AG04450 (cell line): Measurements from ENCODE around the gene CHST3. TPM values are rescaled to one million over a fixed set of nuclear protein-coding genes. Genes with fewer than 3 reads are reported as not detected.

Experiments
- CTCF ChIA-PET: fragments of 300-600, 350-600 bp; formaldehyde crosslinking; extraction: SDS; loops from one replicate; lab custom pipeline; 2022; ENCODE audit warnings: antibody characterized with exemption, inconsistent platforms; lab: Charles Lee
- POLR2A ChIA-PET: fragments of 350-600 bp; formaldehyde crosslinking; extraction: SDS; loops from one replicate; lab custom pipeline; 2021; ENCODE audit warnings: antibody characterized with exemption, inconsistent platforms; lab: Yijun Ruan, JAX
- DNase-seq: peaks from one replicate; pipeline ENCODE4 v3.0.0-alpha.2; 2011; ENCODE audit warnings: low read depth, low spot score
- H3K27ac ChIP-seq: one replicate; pipeline ENCODE4 v1.5.1; 2012; ENCODE audit warnings: low read depth, low read length, control low read depth
- H3K27me3 ChIP-seq: one replicate; pipeline ENCODE4 v1.6.0; 2012; ENCODE audit warnings: low read length; ENCODE audit not compliant: control insufficient read depth, insufficient read depth
- H3K4me3 ChIP-seq: 2 replicates; pipeline ENCODE4 v1.5.1; 2011; ENCODE audit warnings: mild to moderate bottlenecking, low read depth, low read length, control low read depth
- H3K9me3 ChIP-seq: 2 replicates; pipeline ENCODE4 v1.5.1; 2012; ENCODE audit warnings: low read length; ENCODE audit not compliant: control insufficient read depth, insufficient read depth
- CTCF ChIP-seq: IDR thresholded peaks from 2 replicates; pipeline ENCODE4 v1.5.1; 2011; ENCODE audit warnings: low read depth, low read length, control low read depth, inconsistent platforms
- polyA plus RNA-seq: library from polyadenylated mRNA; depleted of rRNA; stranded (reverse); fragments of >200 nt; gene quantifications from 2 replicates; pipeline ENCODE4 v1.2.3, GENCODE V29; 2011

Gene CHST3
- polyA plus RNA-seq, 1 experiment: 4.6 TPM

DNA sequence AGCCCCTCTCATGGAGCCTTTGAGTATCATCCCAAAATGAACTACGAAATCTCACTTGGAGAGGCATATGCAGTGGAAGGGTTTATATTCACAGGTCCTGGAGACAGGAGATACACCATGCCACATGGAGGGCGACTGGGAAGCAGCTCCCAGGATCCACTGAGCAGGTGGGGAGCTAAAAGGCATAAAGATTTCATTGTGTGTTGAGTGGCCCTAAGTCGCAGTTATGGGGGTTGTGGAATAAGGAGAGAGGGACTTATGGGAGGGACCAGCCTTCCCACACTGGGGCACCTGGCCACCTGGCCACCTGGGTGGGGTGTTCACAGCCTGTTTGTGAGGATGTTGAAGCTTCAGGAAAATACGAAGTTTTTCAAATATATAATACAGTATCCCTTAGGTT lies 37.0 kb upstream of the CHST3 start:
- no peak for DNase-seq
- H3K27me3 ChIP-seq: peaks cover 6% of the 10 kb centered on the region
- ChIA-PET CTCF (interaction anchor here (1.8 kb wide), 1 partner anchor 31 kb away, joined by 7 read pairs; no protein-coding TSS in a partner anchor), POLR2A (no interaction called here)
- H3K9me3 ChIP-seq: no peaks in the 10 kb centered on the region
- no peak overlapping the region for H3K4me3 ChIP-seq
- no peak for TF ChIP-seq CTCF
- no peak overlapping the region for H3K27ac ChIP-seq

DNA sequence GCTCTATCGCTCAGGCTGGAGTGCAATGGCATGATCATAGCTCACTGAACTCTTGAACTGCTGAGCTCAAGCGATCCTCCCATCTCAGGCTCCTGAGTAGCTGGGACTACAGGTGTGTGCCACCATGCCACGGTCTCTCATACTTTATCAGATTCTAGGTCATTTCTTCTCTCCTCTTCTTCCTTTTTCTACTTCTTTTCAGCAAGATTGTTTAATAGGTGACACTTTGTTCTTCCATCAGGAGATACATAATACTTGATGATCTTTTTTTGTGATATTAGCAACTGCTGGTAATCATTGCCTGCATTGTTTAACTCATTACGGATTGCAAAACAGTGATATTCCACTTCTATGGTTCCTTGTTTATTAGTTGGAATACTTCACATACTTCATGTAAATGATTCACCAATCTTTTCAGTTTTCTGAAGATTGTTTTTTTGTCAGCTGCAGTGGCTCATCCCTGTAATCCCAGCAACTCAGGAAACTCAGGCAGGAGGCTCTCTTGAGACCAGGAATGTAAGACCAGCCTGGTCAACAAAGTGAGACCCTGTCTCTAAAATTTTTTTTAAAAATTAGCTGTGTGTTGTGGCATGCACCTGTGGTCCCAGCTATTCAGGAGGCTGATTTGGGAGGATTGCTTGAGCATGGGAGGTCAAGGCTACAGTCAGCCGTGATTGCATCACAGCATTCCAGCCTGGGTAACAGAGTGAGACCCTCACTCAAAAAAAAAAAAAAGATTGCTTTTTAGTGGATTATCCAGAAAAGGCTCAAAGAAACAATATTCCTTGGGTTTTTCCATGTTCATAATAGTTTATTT lies 36.2 kb upstream of the CHST3 start:
- H3K9me3 ChIP-seq: no peaks in the 10 kb centered on the region

DNA sequence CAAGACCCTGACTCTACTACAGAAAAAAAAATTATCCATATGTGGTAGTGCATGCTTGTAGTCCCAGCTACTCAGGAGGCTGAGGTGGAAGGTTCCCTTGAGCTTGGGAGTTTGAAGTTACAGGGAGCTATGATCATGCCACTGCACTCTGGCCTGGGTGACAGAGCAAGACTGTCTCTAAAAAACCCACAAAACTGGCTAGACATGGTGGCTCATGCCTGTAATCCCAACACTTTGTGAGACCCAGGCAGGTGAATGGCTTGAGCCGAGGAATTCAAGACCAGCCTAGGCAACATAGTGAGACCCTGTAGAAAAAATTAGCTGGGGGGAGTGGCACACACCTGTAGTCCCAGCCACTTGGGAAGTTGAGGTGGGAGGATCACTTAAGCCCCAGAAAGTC lies 32.9 kb upstream of the CHST3 start:
- Histone ChIP-seq H3K9me3 (no peaks in the 10 kb centered on the region; the same call in 1 of the 2 replicates), H3K4me3 (no peak overlapping the region), H3K27me3 (no peaks in the 10 kb centered on the region), H3K27ac (no peak overlapping the region)
- DNase-seq: no peak
- POLR2A ChIA-PET: no interaction called here
- CTCF ChIA-PET: interaction anchor here (2.4 kb wide), 1 partner anchor 117 kb away, joined by 8 read pairs; no protein-coding TSS in a partner anchor
- no peak for TF ChIP-seq CTCF

More for the DNA sequence above, 36.2 kb upstream of the CHST3 start:
- DNase-seq: peak; percentile 49
- TF ChIP-seq CTCF: no peak
- ChIA-PET POLR2A (no interaction called here), CTCF (interaction anchor here (1.8 kb wide), 1 partner anchor 32 kb away, joined by 7 read pairs; no protein-coding TSS in a partner anchor)
- H3K27me3 ChIP-seq: peaks cover 6% of the 10 kb centered on the region
- H3K4me3 ChIP-seq: no peak overlapping the region
- peak overlapping the region; percentile 21 for H3K27ac ChIP-seq

GRCh38 chr10:71933651-71934050 lies 30.5 kb upstream of the CHST3 start:
- Histone ChIP-seq H3K4me3 (no peak overlapping the region), H3K27me3 (no peaks in the 10 kb centered on the region), H3K9me3 (no peaks in the 10 kb centered on the region; the same call in 1 of the 2 replicates), H3K27ac (no peak overlapping the region)
- TF ChIP-seq CTCF: no peak
- POLR2A ChIA-PET: no interaction called here
- CTCF ChIA-PET: interaction anchor here (1.8 to 2.4 kb wide), 2 partner anchors 37 to 115 kb away, joined by 4 to 8 read pairs; no protein-coding TSS in a partner anchor
- no peak for DNase-seq

DNA sequence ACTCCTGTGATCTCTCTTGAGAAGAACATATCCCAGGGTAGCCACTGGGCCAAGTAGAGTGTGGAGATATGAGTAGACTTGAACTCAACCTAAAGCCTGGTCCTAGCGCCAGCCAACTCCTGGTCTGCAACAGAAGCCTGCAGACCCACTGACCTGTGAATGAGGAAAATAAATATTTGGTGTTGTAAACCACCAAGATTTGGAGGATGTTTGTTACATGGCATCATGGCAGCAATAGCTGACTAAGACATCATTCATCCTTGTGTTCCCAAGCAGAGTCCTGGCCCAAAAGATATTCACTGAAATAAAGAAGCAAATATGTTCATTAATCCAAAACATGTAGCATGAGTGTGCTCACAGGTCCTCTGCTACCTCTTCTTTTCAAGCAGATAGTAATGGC lies 26.0 kb upstream of the CHST3 start:
- Histone ChIP-seq H3K4me3 (no peak overlapping the region), H3K9me3 (peaks cover 5% of the 10 kb centered on the region), H3K27ac (no peak overlapping the region), H3K27me3 (peaks cover 6% of the 10 kb centered on the region)
- ChIA-PET POLR2A (interaction anchor here (0.7 kb wide), 1 partner anchor 1895 kb away, joined by 4 read pairs; no protein-coding TSS in a partner anchor), CTCF (interaction anchor here (1.2 kb wide), 2 partner anchors 42 to 111 kb away, joined by 3 to 6 read pairs; no protein-coding TSS in a partner anchor)
- no peak for TF ChIP-seq CTCF
- DNase-seq: no peak
